Measurements from ENCODE around the gene KRTAP10-3. TPM values are rescaled to one million over a fixed set of nuclear protein-coding genes. Genes with fewer than 3 reads are reported as not detected.

Gene KRTAP10-3
- total RNA-seq, 1 experiment from 2014 or later, result 0.62 TPM

DNA sequence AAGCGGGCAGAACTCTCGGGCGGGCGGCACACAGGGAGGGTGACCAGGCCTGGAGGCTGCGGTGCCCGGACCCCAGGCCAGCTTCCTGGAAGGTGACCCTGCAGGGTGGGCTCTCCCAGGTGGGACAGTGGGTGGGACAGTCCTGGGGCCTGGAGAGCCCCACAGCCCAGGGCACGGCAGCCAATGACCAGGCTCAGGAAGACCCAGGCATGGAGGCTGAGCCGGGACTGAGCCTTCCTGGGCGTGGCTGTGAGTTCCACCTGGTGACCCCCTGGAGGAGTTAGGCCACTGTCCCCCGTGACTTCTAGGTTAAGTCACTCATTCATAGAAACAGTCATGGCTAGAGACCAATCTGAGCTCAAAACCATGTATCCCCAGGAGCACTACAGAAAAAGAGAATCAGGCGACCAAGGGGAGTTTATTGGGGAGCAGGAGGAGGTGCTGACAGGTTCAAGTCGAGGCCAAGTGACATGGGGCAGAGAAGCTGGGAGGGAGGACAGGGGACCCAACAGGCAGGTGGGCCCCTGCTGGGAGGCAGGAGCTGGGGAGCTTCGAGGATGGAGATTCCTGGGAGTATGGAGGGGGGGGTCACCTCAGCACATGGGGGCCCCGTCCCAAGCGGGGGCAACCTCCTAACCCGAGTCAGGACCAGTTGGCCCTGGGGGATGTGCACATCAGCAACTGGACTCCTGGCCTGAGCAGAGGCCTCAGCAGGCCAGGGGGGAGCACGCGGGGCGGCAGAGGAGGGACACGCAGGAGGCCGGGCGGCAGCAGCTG lies 20.6 kb upstream of the KRTAP10-3 start:
- BruUV-seq (replicated peaks), result no TSS peak
- no peak for DNase-seq (ENCODE audit: low spot score)
- Histone ChIP-seq H3K4me3 (ENCODE audit: low read depth, low read length, poor library complexity, severe bottlenecking) (no peak overlapping the region), H3K36me3 (ENCODE audit: insufficient read depth, low read length, poor library complexity, severe bottlenecking) (no peaks in the 10 kb centered on the region), H3K4me1 (ENCODE audit: insufficient read depth, low read length, poor library complexity, severe bottlenecking) (no peaks in the 10 kb centered on the region), H3K9me3 (ENCODE audit: low read depth, low read length, poor library complexity, severe bottlenecking) (peaks cover 13% of the 10 kb centered on the region), H3K27me3 (replicated peaks; ENCODE audit: insufficient read depth, low read depth, low read length, poor library complexity) (no peaks in the 10 kb centered on the region), H3K27ac (ENCODE audit: low read depth, low read length, poor library complexity, severe bottlenecking) (no peak overlapping the region)
- ChIA-PET POLR2A (ENCODE audit: low non-redundant PET) (no interaction called here), CTCF (no interaction called here)
- no peak for TF ChIP-seq EZH2 (IDR thresholded peaks at IDR 0.05; ENCODE audit: borderline replicate concordance, low read depth, low read length, poor library complexity, severe bottlenecking)
- TF ChIP-seq, protein P1, sequence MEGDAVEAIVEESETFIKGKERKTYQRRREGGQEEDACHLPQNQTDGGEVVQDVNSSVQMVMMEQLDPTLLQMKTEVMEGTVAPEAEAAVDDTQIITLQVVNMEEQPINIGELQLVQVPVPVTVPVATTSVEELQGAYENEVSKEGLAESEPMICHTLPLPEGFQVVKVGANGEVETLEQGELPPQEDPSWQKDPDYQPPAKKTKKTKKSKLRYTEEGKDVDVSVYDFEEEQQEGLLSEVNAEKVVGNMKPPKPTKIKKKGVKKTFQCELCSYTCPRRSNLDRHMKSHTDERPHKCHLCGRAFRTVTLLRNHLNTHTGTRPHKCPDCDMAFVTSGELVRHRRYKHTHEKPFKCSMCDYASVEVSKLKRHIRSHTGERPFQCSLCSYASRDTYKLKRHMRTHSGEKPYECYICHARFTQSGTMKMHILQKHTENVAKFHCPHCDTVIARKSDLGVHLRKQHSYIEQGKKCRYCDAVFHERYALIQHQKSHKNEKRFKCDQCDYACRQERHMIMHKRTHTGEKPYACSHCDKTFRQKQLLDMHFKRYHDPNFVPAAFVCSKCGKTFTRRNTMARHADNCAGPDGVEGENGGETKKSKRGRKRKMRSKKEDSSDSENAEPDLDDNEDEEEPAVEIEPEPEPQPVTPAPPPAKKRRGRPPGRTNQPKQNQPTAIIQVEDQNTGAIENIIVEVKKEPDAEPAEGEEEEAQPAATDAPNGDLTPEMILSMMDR (conservative IDR thresholded peaks at IDR 0.05; ENCODE audit: low read depth, low read length), result no peak
- intact Hi-C loops (cut with micrococcal nuclease; ENCODE audit: unreplicated experiment), result no loop called here

- H3K27ac ChIP-seq (ENCODE audit: low read depth, low read length, poor library complexity, severe bottlenecking), result no peak overlapping the region
- ChIA-PET CTCF (no interaction called here), POLR2A (ENCODE audit: low non-redundant PET) (no interaction called here)
- DNase-seq (ENCODE audit: low spot score), result no peak
- intact Hi-C loops (cut with micrococcal nuclease; ENCODE audit: unreplicated experiment), result no loop called here
- peaks cover 13% of the 10 kb centered on the region for H3K9me3 ChIP-seq (ENCODE audit: low read depth, low read length, poor library complexity, severe bottlenecking)
- H3K27me3 ChIP-seq (replicated peaks; ENCODE audit: insufficient read depth, low read depth, low read length, poor library complexity), result no peaks in the 10 kb centered on the region
- H3K4me1 ChIP-seq (ENCODE audit: insufficient read depth, low read length, poor library complexity, severe bottlenecking), result no peaks in the 10 kb centered on the region
- no peak overlapping the region for H3K4me3 ChIP-seq (ENCODE audit: low read depth, low read length, poor library complexity, severe bottlenecking)
- no peaks in the 10 kb centered on the region for H3K36me3 ChIP-seq (ENCODE audit: insufficient read depth, low read length, poor library complexity, severe bottlenecking)
- no TSS peak for BruUV-seq (replicated peaks)
- TF ChIP-seq, protein P1 (conservative IDR thresholded peaks at IDR 0.05; ENCODE audit: low read depth, low read length), result no peak
- TF ChIP-seq EZH2 (IDR thresholded peaks at IDR 0.05; ENCODE audit: borderline replicate concordance, low read depth, low read length, poor library complexity, severe bottlenecking), result no peak
These were observed 19.9 kb upstream of the KRTAP10-3 start for GRCh38 chr21:44578371-44579055.

DNA sequence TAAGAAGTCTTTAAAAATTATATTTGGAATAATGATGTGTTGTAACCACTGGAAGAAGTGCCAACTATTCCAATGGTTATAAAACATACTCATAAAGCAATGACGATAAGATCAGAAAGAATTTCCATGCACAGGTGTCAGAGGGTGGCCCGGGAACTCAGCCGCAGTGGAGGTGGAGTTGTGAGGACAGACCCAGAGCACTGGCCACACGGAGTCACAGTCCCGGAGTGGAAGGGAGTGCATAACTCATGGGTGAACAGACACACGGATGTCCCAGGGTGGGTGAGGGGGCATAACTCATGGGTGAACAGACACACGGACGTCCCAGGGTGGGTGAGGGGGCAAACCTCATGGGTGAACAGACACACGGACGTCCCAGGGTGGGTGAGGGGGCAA lies 17.4 kb upstream of the KRTAP10-3 start:
- CTCF ChIA-PET, result no interaction called here
- Histone ChIP-seq H3K27ac (ENCODE audit: low read depth, low read length, poor library complexity, severe bottlenecking) (no peak overlapping the region), H3K4me1 (ENCODE audit: insufficient read depth, low read length, poor library complexity, severe bottlenecking) (no peaks in the 10 kb centered on the region), H3K9me3 (ENCODE audit: low read depth, low read length, poor library complexity, severe bottlenecking) (peaks cover 1% of the 10 kb centered on the region), H3K36me3 (ENCODE audit: insufficient read depth, low read length, poor library complexity, severe bottlenecking) (no peaks in the 10 kb centered on the region), H3K27me3 (replicated peaks; ENCODE audit: insufficient read depth, low read depth, low read length, poor library complexity) (no peaks in the 10 kb centered on the region), H3K4me3 (ENCODE audit: low read depth, low read length, poor library complexity, severe bottlenecking) (no peak overlapping the region)
- intact Hi-C loops (cut with micrococcal nuclease; ENCODE audit: unreplicated experiment), result no loop called here
- no peak for TF ChIP-seq EZH2 (IDR thresholded peaks at IDR 0.05; ENCODE audit: borderline replicate concordance, low read depth, low read length, poor library complexity, severe bottlenecking)
- TF ChIP-seq, protein P1 (conservative IDR thresholded peaks at IDR 0.05; ENCODE audit: low read depth, low read length), result no peak
- no peak for DNase-seq (ENCODE audit: low spot score)
- POLR2A ChIA-PET (ENCODE audit: low non-redundant PET), result no interaction called here
- no TSS peak for BruUV-seq (replicated peaks)

All from A673 (cell line).